CD4-positive, alpha-beta T cell (primary cell): ENCODE measurements around the gene SETD4. TPM values are rescaled to one million over a fixed set of nuclear protein-coding genes. Genes with fewer than 3 reads are reported as not detected.

ENCODE experiments used
- ATAC-seq: fragments of 200-7000 bp; cut with Tn5 transposase; one replicate; pipeline ENCODE4 v1.10.0; 2022; ENCODE audit warnings: mild to moderate bottlenecking; ENCODE audit not compliant: poor library complexity
- CTCF ChIA-PET: fragments of 350-600 bp; sonication (Branson Sonifier 250); formaldehyde crosslinking; loops from one replicate; lab custom pipeline; 2021; ENCODE audit warnings: antibody characterized with exemption, inconsistent platforms; lab: Charles Lee
- POLR2A ChIA-PET: fragments of 350-600 bp; sonication (Branson Sonifier 250); formaldehyde crosslinking; loops from one replicate; lab custom pipeline; 2021; ENCODE audit warnings: antibody characterized with exemption, inconsistent platforms; lab: Charles Lee
- DNase-seq, 14 experiments: peaks; one replicate each; pipeline ENCODE4 v3.0.0-alpha.2; 2013 to 2020; ENCODE audit warnings: mixed read lengths in 2 of 14
- H3K27ac ChIP-seq, 2 donors: one replicate each; pipeline versions ENCODE4 v1.5.1 to v1.7.0; 2013; ENCODE audit warnings: low read length in 2 of 2, low read depth in 1 of 2, mild to moderate bottlenecking in 1 of 2
- H3K27me3 ChIP-seq, 2 experiments: 1 replicate in 1 of 2; 2 replicates in 1 of 2; pipeline versions ENCODE4 v1.6.1 to v1.7.0; 2013; ENCODE audit warnings: low read length in 2 of 2, control low read depth in 1 of 2, mild to moderate bottlenecking in 1 of 2, moderate library complexity in 1 of 2; ENCODE audit not compliant: insufficient read depth in 2 of 2, control insufficient read depth in 1 of 2
- H3K36me3 ChIP-seq: one replicate; pipeline ENCODE4 v1.6.1; 2013; ENCODE audit warnings: low read length, control low read depth; ENCODE audit not compliant: insufficient read depth
- H3K4me1 ChIP-seq: one replicate; pipeline ENCODE4 v1.6.1; 2013; ENCODE audit warnings: low read length, control low read depth; ENCODE audit not compliant: insufficient read depth
- H3K4me3 ChIP-seq: one replicate; pipeline ENCODE4 v1.5.1; 2013; ENCODE audit warnings: mild to moderate bottlenecking, low read length, moderate library complexity
- H3K9me3 ChIP-seq, 2 experiments: 1 replicate in 1 of 2; 2 replicates in 1 of 2; pipeline versions ENCODE4 v1.6.1 to v1.7.0; 2013; ENCODE audit warnings: low read length in 2 of 2, mild to moderate bottlenecking in 2 of 2, control low read depth in 1 of 2, moderate library complexity in 1 of 2; ENCODE audit not compliant: control insufficient read depth in 1 of 2, insufficient read depth in 1 of 2
- H3K27ac Mint-ChIP-seq: one replicate; pipeline ENCODE4 v1.8.0; 2020; ENCODE audit warnings: mixed read lengths
- H3K27me3 Mint-ChIP-seq: one replicate; pipeline ENCODE4 v1.8.0; 2021; ENCODE audit warnings: mixed read lengths
- H3K36me3 Mint-ChIP-seq: one replicate; pipeline ENCODE4 v1.8.0; 2021; ENCODE audit warnings: low read depth, mixed read lengths
- H3K4me1 Mint-ChIP-seq: one replicate; pipeline ENCODE4 v1.8.0; 2021; ENCODE audit warnings: low read depth, mixed read lengths
- H3K4me3 Mint-ChIP-seq: one replicate; pipeline ENCODE4 v1.8.0; 2020; ENCODE audit warnings: mild to moderate bottlenecking, mixed read lengths
- H3K9me3 Mint-ChIP-seq: one replicate; pipeline ENCODE4 v1.8.0; 2020; ENCODE audit warnings: mixed read lengths
- CTCF ChIP-seq: fragments of 200-600 bp; IDR thresholded peaks from one replicate; pipeline ENCODE4 v1.8.0; 2022; ENCODE audit warnings: antibody characterized with exemption, mild to moderate bottlenecking
- intact Hi-C, 2 experiments: fragments of 100-400 bp; cut with DNase I in 1 of 2; cut with micrococcal nuclease in 1 of 2; formaldehyde crosslinking; loops; one replicate each; pipeline versions ENCODE4 v1.15.1 to v1.9.0; 2023 to 2025; cut with DNase I, micrococcal nuclease
- total RNA-seq, 174 experiments: library from RNA in 2 of 174; stranded (reverse) in 2 of 174; gene quantifications; one replicate each; pipeline ENCODE4 v1.2.3 and lab custom pipeline; 2021 to 2026

Gene SETD4
- total RNA-seq, 2 experiments from 2014 or later = 10.8 to 12.3 TPM

DNA sequence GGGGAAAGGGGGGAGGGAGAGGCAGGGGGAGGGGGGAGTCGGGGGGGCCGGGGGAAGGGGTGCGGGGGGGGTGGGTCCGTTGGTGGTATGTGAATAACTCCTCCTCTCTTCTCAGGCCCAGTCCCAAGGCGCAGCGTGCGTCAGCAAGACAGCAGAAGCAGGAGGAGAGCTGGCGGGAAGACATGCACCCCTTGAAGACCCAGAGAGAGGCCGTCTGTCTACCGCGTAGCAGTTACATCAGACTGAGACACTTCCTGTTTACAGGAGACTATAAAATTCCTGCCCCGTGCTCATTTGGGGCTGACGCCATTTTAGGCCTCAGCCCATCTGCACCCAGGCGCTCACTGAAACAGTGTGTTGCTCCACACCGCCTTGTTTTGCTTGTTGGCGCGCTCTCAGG is 55.3 kb downstream of the SETD4 start:
- H3K36me3 Mint-ChIP-seq = no peaks in the 10 kb centered on the region
- peaks cover 50% of the 10 kb centered on the region for H3K27me3 Mint-ChIP-seq
- POLR2A ChIA-PET = no interaction called here
- no peak for ATAC-seq
- no peak overlapping the region for H3K4me3 Mint-ChIP-seq
- Histone ChIP-seq H3K4me3 (no peak overlapping the region), H3K27me3 (peaks cover 4 to 8% of the 10 kb centered on the region in 2 experiments), H3K4me1 (no peaks in the 10 kb centered on the region), H3K36me3 (no peaks in the 10 kb centered on the region), H3K27ac (no peak overlapping the region), H3K9me3 (no peaks in the 10 kb centered on the region)
- intact Hi-C loops = no loop called here
- H3K4me1 Mint-ChIP-seq = no peaks in the 10 kb centered on the region
- H3K9me3 Mint-ChIP-seq = no peaks in the 10 kb centered on the region
- no peak overlapping the region for H3K27ac Mint-ChIP-seq
- no peak for DNase-seq
- CTCF ChIA-PET = no interaction called here
- no peak for TF ChIP-seq CTCF

GRCh38 chr21:36004441-36004840 is 55.9 kb downstream of the SETD4 start:
- no peaks in the 10 kb centered on the region for H3K36me3 ChIP-seq
- Mint-ChIP-seq H3K27me3 (peaks cover 55% of the 10 kb centered on the region), H3K36me3 (no peaks in the 10 kb centered on the region), H3K4me1 (no peaks in the 10 kb centered on the region), H3K4me3 (no peak overlapping the region), H3K27ac (no peak overlapping the region), H3K9me3 (no peaks in the 10 kb centered on the region)
- no peak overlapping the region for H3K4me3 ChIP-seq
- H3K27me3 ChIP-seq = peaks cover 6 to 7% of the 10 kb centered on the region in 2 experiments
- H3K9me3 ChIP-seq = no peaks in the 10 kb centered on the region
- H3K27ac ChIP-seq = no peak overlapping the region
- DNase-seq (no peak), ATAC-seq (no peak)
- ChIA-PET CTCF (no interaction called here), POLR2A (no interaction called here)
- TF ChIP-seq CTCF = no peak
- intact Hi-C loops = no loop called here
- H3K4me1 ChIP-seq = no peaks in the 10 kb centered on the region

DNA sequence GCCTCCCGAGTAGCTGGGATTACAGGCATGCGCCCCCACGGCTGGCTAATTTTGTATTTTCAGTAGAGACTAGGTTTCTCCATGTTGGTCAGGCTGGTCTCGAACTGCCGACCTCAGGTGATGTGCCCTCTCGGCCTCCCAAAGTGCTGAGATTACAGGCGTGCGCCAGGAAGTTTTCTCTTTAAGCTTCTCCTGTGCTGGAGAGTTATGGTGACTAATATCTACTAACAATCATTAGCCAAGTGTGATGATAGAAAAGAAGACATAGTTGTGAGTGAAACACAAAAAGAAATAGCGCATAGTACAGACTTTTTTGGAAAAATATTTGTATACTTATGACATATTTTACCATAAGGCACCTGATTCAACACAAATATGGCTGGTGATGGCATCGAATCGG is 56.5 kb downstream of the SETD4 start:
- H3K27ac Mint-ChIP-seq = no peak overlapping the region
- no peaks in the 10 kb centered on the region for H3K36me3 Mint-ChIP-seq
- no peaks in the 10 kb centered on the region for H3K36me3 ChIP-seq
- peaks cover 62% of the 10 kb centered on the region for H3K27me3 Mint-ChIP-seq
- POLR2A ChIA-PET = no interaction called here
- no peak for TF ChIP-seq CTCF
- no peak for ATAC-seq
- no peak overlapping the region for H3K4me3 ChIP-seq
- H3K4me3 Mint-ChIP-seq = no peak overlapping the region
- H3K27me3 ChIP-seq = peaks cover 7 to 12% of the 10 kb centered on the region in 2 experiments
- H3K27ac ChIP-seq = no peak overlapping the region
- H3K9me3 Mint-ChIP-seq = no peaks in the 10 kb centered on the region
- intact Hi-C loops = no loop called here
- H3K9me3 ChIP-seq = no peaks in the 10 kb centered on the region
- no peaks in the 10 kb centered on the region for H3K4me1 ChIP-seq
- H3K4me1 Mint-ChIP-seq = no peaks in the 10 kb centered on the region
- no peak for DNase-seq
- CTCF ChIA-PET = no interaction called here
